ENCODE results near the gene LURAP1L.

LURAP1L gene

DNA sequence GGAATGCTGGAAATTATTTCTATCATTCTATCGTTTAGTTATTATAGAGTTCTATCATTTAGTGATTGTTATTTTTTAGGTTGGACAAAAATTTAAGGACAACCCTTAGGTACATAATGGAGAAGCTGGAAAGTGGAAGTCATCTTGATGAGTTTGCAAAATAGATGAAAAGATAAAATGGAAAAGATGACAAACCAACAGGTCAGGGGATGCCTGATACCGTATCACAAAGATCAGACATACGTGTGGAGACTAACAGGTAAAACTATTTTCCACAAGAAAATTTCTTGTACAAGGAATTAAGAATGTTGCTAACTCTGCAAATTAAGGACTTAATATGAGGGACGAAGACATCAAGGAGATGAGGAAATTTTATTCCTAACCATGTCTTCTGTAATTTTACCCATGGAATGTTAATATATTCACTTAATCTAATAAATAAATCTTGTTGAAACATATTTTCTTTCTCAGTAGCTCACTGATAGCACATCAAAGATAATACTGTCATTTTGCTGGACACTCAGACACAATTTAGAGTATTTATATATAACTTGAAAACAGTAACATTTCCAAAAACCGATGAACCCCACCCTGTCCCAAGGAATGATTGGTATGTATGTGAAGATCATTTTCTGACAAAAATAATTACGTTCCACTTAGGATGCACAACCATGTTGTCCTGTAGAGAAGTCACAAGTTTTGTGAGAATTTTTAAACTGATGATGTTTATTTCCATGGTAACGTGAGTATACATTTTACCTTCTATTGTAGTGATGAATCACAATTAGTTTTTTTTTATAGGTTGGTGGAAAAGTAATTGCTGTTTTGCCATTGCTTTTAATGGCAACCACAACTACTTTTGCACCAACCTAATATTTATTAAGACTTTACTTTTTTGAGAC is 2.6 kb downstream of the LURAP1L start:
- DNase-seq (ENCODE audit: low read depth), result no peak

DNA sequence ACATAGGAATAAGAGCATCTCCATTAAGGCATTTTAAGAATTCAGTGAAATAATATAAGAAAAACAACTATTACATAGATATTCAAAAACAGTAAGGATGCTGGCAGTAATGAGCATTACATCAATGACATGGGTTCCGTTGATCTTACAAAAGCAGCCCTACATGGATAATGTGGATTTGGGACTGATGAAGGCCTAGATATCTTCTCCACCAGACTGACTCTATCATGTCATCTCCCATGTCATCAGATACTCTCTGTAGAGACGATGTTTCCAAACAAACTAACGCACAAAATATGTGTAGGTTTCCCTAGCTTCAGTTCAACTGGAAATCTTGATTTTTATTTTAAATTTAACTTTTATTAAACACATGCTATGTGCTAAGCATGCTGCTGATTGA is 3.6 kb downstream of the LURAP1L start:
- DNase-seq (ENCODE audit: low read depth), result no peak

DNA sequence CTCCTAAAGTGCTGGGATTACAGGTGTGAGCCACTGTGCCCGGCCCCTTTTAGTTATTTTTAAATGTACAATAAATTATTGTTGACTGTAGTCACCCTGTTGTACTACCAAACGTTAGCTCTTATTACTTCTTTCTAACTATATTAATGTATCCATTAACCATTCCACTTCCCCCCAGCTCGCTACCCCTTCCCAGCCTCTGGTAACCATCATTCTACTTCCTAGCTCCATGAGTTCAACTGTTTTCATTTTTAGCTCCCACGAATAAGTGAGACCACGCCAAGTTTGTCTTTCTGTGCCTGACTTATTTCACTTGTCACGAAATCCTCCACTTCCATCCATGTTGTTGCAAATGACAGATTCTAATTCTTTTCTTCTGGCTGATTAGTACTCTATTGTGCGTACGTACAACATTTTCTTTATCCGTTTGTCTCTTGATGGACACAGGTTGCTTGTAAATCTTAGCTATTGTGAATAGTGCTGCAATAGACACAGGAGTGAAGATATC is 6.5 kb downstream of the LURAP1L start:
- no peak for DNase-seq (ENCODE audit: low read depth)

DNA sequence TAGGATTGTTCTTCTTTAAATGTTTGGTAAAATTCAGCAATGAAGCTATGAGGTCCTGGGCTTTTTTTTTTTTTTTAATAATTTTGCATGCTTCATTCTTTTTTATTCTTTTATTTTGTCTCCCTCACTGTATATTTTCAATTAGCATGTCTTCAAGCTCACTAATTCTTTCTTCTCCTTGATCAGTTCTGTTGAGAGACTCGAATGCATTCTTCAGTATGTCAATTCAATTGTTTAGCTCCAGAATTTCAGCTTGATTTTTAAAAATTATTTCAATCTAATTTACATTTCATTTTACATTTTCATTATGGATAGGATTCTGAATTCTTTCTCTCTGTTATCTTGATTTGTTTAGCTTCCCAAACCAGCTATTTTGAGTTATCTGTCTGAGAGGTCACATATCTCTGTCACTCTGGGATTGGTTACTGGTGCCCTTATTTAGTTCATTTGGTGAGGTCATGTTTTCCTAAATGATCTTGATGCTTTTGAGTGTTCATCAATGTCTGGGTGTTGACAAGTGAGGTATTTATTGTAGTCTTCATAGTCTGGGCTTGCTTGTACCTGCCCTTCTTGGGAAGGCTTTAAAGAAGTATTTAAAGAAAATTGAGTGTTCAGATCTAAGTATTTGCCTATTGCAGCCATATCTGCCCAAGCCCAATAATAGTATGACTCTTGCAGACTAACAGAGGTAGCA is 9.1 kb downstream of the LURAP1L start:
- no peak for DNase-seq (ENCODE audit: low read depth)

DNA sequence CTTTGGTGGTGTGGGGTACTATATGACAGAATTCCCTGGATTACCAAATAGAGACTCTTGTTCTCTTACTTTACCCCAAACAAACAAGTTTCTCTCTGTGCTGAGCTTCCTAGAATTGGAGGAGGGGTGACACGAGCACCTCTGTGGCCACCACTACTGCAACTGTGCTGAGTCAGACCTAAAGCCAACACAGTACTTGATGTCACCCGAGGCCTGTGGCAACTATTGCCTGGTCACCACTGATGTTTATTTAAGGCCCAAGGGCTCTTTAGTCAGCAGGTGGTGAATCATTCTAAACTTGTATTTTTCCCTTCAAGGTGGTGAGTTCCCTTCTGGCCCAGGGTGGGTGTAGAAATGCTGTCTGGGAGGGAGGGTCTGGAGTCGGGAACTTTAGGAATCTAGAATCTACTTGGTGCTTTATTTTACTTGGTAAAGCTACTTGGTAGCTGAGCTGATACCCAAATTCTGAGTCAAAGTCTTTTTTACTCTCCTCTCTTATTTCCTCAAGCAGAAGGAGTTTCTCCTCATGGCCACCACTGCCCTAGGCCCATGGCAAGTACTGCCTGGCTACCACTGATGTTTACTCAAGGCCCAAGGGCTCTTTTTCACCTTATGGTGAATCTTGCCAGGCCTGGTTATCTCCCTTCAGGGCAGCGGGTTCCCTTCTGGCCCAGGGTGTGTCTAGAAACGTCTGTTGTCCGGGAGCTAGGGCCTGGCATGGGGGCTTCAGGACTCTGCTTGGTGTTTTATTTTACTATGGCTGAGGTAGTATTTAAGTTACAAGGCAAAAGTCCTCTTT is 9.8 kb downstream of the LURAP1L start:
- DNase-seq (ENCODE audit: low read depth), result peak; percentile 83

DNA sequence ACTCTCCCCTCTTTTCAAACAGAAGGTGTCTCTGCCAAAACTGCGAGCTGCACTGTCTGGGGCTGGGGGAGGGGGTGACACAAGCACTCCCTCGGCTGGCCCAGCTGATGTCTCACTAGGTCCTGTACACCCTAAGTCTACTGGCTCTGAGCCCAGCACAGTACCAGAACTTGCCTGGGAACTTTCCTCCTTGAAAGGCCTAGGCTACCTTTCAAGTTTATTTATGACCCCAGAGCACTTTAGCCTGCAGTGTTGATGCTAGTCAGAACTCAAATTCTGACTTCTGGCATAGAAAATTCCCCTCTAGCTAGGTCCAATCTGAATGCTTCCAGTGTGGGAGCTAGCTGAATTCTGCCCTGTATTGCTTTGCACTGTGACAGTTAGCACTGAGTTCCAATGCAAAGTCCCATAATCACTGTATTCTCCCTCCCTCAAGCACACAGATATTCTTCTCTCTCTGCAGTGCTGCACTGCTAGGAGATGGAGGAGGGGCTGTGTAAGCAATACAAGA is 10.5 kb downstream of the LURAP1L start:
- DNase-seq (ENCODE audit: low read depth), result no peak

DNA sequence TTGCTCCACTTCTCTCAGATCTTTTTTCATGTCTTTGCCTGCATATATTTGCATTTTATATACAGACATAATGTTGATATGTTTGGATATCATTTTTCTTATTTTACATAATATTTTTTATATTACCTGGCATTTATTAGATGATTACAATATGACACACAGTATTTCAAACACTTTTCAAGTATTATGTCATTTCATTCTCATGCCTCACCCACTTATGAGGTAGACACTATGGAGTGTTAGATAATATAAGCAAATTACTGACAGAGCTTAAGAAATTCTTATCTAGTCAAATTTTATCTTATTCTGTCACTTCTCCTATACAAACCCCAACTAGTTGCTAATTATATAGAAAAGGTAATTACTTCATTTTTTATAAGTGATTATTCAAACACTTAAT is 11.1 kb downstream of the LURAP1L start:
- DNase-seq (ENCODE audit: low read depth), result no peak

DNA sequence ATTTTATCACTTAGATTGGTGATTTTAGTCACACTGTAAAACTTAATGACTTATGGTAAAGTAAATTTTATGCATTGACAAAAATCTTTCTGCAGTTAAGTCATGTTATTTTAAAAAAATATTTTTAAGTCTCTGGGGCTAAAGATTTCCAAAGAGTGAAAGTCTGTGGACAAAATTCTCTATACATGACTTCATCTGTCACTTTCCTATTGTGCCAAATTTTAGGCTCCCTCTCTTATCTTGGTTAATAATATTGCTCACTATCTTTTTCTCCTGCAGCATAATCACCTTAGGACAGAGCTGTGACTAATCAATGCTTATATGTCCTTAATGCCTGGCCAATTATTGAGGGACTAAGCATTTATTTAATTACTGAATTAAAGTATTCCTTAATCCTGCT is 15.2 kb downstream of the LURAP1L start:
- DNase-seq (ENCODE audit: low read depth), result no peak

DNA sequence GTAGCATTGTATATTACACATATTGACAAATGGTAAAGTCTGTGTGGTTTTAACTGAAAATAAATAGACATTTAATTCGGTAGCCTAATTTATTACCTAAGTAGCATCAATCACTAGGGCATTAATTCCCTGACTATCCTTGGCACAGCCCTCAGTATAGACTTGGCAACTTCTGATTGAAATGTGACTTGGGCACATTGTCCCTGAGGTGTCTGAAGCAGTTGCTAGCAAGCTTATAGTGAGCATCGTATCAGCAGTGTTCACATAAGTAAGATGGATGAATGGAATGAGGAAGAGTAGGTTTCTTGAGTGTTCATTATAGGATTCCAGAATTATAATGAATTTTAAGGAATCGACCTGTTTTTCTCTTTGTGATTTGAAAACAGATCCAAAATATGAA is 16.1 kb downstream of the LURAP1L start:
- DNase-seq (ENCODE audit: low read depth), result no peak

DNA sequence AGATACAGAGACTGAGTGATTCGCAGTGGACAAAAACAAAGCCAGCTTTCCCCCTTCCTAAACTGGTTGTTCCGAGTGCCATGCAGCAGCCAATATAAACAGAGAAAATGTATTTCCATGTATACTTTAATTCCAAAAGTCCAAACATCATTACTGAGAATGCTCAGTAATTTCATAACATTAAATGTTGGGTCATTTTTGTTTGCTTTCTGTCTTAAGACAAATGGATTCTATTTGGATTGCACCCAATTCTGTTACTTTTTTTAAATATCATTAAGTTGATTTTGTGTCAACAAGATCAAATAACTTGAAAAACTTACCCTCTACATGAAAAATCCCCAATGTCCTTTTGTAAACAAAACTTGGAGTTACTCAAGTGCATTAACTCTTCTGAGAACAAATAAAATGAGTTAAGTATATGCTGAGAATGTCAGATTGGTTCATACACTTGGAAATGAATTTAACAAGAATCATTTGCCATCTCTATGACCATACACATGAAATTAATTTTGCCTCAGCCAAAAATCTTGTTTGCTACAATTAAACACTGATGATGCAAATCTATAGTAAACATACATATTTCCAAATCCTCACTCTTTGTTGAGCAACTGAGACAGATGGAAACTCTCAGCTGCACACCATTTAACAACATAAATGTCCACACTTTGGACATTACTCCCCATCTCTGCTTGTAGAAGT is 19.4 kb downstream of the LURAP1L start:
- no peak for DNase-seq (ENCODE audit: low read depth)

DNA sequence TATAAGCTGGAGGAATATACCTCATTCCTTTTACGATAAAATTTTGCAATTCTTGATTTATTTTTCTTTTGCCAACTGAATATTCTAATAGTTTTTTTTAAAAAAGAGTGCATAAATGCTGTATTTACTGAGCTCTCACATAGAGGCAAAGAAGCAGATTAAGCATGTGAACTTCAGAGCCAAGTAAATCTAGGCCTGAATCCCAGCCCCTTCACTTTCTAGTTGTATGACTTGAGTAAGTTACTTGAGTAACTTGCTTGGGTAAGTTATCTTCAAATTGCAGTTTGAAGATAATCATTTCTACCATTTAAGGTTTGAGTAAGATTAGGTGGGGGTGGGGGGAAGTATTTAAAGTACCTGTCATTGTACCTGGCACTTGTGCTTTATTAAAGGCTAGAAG is 21.8 kb downstream of the LURAP1L start:
- no peak for DNase-seq (ENCODE audit: low read depth)

DNA sequence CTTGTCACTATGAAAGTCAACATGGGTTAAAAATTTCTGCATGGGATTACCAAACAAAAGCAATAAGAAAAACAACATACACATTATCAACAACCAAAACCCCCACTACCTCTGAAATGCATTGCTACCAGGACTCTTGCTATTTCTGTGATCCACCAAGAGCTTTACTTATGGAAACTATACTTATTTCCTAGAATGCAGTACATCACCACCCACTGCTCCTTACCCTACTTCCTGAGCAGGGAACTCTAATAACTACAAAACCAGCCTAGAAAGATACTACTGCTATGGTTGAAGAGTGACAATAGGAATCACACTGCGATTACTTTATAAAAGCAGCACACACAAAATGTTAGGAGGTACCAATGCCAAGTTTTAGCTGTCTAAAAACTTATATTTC is 22.2 kb downstream of the LURAP1L start:
- no peak for DNase-seq (ENCODE audit: low read depth)

DNA sequence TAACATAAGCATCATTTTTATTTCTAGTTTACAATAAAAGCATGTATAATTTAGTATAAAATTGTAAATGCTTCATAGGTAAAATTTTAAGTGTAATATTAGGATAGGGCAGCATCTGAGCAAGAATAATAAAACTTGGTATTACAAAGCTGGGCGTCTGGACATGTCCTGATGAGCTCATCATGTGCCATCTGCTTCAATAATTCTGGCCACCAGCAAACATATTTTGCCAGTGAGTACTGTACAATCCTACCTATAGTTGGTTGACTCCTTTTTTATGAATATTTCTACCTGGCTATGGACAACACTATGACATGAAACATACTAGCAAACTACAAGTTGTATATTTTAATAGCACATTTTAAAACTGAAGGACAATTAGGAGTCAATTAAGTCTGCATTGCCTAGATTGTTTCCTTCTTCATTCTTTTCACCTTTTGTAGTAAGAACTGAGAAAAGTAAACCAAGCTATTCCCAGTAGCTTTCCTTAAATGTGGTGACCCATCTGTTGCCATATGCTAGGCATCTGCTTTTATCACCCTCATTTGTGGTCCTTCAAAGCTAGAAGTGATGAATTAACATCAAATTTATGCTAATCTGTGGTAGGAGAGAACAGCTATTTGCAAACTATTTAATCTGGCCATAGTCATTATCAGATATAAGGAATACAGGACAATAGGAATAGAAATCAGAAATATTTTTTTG is 23.4 kb downstream of the LURAP1L start:
- DNase-seq (ENCODE audit: low read depth), result no peak

DNA sequence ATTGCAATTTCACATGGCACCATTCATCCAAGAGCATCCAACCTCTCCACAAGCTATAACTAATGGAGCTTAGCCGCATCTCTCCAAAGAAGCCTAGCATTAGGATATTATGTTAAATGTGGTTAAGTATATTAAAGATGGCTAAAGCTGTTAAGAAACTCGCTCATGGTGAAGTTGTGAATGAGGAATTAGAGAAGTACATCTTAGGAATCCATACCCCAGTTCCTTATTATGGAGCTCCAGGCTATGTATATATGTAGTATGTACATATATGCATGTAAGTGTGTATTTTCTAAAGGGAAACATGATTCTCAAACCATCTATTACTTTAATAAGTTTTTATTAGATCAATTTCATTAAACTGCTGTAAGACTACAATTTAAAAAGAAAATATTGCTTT is 26.4 kb downstream of the LURAP1L start:
- DNase-seq (ENCODE audit: low read depth), result no peak

DNA sequence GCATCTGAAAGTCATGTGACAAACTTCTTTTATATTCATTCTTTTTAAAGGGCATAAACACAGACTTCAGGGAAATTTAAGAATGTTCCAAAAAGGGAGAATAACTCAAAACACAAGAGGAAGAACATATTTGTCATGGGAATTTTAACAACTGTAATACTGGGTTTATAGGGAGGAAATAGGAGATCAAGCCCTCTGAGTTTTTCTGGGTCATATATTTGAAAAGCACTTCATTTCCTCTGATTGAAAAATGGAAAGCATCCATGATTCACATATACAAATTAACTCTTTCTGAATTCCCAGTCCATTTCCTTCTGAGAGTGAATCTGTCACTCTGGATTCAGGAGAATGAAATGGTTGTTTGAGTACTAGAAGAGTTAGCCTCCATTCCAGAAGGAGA is 26.8 kb downstream of the LURAP1L start:
- DNase-seq (ENCODE audit: low read depth), result no peak

DNA sequence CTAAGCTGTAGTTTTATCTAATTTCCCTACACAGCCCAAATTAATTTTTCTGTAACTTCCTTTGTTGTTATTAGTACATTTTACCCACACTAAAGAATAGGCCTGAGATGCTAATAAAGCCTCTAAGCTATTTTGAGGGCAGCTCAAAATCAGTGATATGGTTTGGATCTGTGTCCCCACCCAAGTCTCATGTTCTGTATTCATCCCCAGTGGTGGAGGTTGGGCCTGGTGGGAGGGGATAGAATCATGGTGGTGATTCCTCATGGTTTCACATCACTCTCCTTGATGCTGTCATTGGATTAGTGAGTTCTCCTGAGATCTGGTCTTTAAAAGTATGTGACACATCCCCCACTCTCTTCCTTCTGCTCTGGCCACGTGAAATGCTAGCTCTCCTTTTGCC is 27.3 kb downstream of the LURAP1L start:
- no peak for DNase-seq (ENCODE audit: low read depth)

DNA sequence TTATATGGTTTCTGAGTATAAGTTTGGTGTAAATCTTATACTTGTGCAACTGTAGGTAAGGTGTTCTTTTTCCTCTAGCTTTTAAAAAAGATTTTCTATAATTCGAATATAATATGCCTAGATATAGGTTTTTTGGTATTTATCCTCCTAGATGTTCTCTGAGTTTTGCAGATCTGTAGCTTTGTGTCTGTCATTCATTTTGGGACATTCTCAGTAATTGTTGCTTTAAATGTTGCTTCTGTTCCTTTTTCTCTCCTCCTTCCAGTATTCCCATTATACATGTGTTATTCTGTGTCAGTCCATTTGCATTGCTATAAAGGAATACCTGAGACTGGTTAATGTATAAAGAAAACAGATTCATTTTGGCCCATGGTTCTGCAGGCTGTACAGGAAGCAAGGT is 33.7 kb downstream of the LURAP1L start:
- DNase-seq (ENCODE audit: low read depth), result no peak

DNA sequence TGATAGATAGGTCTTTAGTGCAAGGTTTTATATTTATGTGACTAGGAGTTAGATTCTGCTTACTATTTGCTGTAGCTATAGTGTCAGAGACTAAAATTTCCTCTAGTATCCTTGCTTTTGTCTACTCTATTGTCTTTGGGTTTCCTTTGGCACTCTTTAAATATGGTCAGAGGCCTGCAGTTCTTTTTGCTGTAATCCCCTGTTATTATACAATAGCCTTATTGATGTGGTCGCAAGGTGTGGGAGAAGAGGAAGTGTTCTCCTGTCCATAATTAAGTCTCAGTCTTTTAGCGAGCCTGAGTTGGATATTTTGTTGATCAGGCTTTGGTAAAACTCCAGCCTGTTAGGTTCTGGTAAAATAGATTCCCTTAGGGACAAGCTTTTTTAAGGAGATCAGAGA is 34.9 kb downstream of the LURAP1L start:
- no peak for DNase-seq (ENCODE audit: low read depth)

DNA sequence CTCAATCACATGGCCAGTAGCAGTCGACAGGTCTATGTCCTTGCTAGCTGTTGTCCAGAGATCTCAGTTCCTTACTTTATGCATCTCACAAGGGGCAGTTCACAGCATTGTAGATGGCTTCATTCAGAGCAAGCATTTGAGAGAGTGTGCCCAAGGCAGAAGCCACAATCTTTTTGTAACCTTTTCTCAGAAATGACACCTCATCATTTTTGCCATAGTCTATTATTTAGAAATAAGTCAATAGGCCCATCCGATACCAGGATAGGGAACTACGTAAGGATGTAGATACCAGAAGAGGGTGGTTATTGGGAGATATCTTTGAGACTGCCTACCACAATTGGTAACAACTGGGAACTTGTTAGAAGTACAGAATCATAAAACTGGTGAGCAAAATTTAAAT is 37.1 kb downstream of the LURAP1L start:
- DNase-seq (ENCODE audit: low read depth), result no peak

DNA sequence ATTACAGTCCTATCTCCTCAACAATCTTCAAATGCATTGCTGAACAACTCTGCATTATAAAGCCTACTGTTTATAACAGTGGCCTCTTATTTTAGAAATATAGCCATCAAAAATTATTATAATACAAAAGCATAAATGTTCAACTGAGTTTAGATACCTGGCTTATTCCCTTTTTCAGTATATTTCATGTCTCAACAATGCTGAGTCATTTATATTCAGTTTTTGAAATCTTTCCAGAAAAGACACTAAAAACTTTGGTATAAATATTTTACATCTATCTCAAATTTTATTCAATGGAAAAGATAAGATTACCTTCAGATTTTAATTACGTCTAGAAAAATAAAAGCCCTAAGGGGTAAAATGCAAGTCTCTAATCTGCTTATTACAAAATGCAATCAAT is 37.9 kb downstream of the LURAP1L start:
- DNase-seq (ENCODE audit: low read depth), result no peak

DNA sequence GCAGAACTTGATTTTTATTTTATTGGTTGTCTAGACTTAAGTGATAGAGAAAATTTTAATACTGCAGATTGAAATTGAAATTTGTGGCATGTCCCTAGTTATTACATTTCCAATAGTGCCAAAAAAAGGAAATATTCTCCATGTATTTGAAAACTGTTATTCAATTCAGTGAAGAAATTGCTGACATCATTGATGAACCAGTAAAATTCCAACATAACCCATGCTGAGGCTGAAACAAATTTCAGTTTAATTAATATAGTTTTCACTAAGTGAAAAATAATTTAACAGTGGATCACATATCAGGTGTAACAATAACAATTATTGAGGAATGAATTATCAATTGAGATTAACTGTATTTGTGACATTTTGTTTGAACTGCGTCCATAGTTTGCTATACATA is 38.7 kb downstream of the LURAP1L start:
- DNase-seq (ENCODE audit: low read depth), result no peak

Data from non-pigmented ciliary epithelial cell (primary cell).